T-helper 1 cell treated with Interleukin-12 subunit alpha and Interleukin-12 subunit beta and Interleukin-4 antibody, amounts not matched to agents 30 ng/mL and 1 ng/mL, for 36 hours (primary cell): Measurements from ENCODE around the gene SCAI. TPM values are rescaled to one million over a fixed set of nuclear protein-coding genes. Genes with fewer than 3 reads are reported as not detected.
"Not testable (repeated sequence)": the region's sequence is repeated elsewhere in the genome, so short reads cannot be mapped to it uniquely, and the experiment has no call there.

ENCODE experiments used
- intact Hi-C: fragments of 100-400 bp; cut with micrococcal nuclease; formaldehyde crosslinking; loops from one replicate; pipeline ENCODE4 v1.15.1; 2024
- total RNA-seq: library from RNA; stranded (reverse); gene quantifications from 2 replicates; pipeline ENCODE4 v1.2.3, GENCODE V29; 2022

Gene SCAI
- total RNA-seq, 1 donor from 2014 or later: 13.4 TPM

- intact Hi-C loops: not testable (repeated sequence)
Measured at GRCh38 chr9:125108541-125108940, 34.8 kb downstream of the SCAI start.

DNA sequence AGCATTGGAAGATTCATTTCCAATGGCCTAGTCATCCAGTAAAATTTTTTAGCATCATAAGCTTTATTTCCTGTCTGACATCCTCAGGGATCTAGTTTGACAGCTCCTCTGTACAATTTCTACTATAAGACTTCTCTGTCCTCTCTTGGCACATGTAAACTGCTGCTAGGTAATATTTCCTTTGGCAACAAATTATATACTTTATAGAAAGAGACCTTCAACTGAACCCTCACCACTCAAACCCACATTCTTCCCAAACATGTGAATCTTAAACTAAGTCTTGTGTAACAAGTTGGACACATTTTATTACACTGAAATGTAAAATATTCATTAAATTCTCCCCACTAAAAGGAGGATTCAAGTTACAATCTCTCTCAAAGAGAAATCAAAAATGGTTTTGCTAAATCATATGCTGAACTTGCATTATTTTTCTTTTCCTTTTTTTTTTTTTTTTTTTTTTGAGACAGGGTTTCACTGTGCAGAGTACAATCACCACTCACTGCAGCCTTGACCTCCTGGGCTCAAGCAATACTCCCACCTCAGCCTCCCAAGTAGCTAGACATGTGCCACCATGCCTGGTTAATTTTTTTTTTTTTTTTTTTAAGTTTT, 36.9 kb downstream of the SCAI start:
- intact Hi-C loops: no loop called here

GRCh38 chr9:125103770-125104460, 39.4 kb downstream of the SCAI start:
- intact Hi-C loops: no loop called here

DNA sequence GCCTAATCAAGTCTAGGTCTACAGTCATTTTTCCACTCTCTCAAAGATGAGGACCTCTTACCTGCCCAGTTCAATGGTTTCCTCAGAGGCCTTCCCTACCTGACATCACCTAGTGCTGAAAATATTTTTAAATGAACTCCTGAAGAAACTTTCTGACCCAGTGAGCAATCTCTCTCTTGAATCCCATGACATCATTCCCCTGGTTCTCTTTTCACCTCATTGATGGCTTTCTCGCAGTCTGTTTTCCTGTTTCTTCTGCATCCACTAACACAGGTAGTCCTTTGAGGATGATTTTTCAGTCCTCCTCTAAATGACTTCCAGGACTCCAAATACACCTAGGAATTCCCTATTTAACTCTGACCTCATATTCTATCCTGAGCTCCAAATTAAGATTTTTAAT, 40.3 kb downstream of the SCAI start:
- intact Hi-C loops: no loop called here

- intact Hi-C loops: no loop called here
Measured at GRCh38 chr9:125100822-125101221, 42.5 kb downstream of the SCAI start.

DNA sequence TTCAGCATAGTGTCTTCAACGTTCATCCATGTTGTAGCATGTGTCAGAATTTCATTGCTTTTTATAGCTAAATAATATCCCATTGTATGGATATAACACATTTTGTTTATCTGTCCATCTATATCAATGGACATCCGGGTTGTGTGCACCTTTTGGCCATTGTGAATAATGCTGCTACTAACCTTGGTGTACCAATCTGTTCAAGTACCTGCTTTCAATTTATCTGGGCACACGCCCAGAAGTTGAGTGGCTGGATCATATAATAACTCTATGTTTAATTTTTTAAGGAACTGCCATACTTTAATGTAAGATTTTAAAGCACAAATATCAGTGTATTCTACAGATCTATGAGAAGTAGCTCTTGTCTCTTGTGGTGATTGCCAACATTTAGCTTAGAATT, 43.5 kb downstream of the SCAI start:
- intact Hi-C loops: no loop called here

DNA sequence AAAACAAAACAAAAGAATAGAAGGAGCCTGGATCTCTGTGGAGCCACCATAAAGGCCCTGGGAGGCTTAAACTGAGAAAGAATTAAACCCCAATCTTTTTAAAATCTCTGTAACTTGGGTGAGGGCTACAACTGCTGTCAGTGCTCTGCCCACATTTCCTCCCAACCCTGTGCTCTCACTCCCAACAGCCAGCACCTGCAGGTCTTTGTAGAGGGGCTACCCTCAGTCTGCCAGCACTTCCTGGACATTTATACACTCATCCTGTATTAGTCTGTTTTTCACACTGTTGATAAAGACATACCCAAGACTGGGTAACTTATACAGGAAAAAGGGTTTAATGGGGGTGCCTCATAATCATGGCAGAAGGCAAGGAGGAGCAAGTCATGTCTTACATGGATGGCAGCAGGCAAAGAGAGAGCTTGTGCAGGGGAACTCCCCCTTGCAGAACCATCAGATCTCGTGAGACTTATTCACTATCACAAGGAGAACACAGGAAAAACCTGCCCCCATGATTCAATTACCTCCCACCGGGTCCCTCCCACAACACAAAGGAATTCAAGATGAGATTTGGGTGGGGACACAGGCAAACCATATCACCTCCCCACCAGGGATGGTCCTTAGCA, 47.4 kb downstream of the SCAI start:
- intact Hi-C loops: no loop called here

DNA sequence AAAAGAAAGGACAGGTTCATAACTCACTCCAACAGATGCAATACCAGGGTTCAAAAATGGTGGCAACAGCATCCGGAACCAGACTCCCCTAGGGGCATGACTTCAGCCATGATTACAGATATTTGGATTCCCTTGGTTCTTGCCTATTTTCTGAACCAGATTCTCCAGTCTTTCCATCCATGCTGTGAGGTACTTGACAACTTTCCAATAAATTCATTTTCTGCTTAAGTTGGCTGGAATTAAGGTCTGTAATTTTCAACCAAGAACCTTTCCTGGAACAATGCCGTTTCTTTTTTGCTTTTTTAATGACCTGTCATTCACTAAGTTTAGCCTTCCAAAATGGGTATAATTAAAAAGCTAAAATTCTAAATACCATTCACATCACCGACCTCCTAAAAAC, 52.2 kb downstream of the SCAI start:
- intact Hi-C loops: no loop called here

GRCh38 chr9:125089331-125089730, 54.0 kb downstream of the SCAI start:
- intact Hi-C loops: no loop called here

DNA sequence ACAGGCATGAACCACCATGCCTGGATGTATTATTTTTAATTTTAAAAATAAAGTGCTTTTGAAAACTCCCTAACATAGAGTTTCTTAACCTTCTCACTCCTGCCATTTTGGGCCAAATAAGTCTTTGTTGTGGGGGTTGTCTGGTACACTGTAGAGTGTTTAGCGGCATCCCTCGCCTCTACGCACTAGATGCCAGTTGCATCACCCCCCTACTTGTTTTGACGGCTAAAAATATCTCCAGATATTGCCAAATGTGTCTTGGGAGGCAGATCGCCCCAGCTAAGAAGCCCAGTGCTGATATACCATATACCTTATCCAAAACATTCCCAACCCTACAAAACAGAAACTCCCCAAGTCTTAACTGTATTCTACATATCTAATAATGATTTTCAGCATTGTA, 54.6 kb downstream of the SCAI start:
- intact Hi-C loops: no loop called here

GRCh38 chr9:125085703-125086477, 57.4 kb downstream of the SCAI start:
- intact Hi-C loops: no loop called here

DNA sequence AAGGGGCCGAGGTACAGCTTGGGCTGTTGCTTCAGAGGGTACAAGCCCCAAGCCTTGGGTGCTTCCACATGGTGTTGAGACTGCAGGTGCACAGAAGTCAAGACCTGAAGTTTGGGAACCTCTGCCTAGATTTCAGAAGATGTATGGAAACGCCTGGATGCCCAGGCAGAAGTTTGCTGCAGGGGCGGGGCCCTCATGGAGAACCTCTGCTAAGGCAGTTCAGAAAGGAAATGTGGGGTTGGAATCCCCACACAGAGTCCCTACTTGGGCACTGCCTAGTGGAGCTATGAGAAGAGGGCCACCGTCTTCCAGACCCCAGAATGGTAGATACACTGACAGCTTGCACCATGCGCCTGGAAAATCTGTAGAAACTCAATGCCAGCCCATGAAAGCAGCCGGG, 61.1 kb downstream of the SCAI start:
- intact Hi-C loops: not testable (repeated sequence)

DNA sequence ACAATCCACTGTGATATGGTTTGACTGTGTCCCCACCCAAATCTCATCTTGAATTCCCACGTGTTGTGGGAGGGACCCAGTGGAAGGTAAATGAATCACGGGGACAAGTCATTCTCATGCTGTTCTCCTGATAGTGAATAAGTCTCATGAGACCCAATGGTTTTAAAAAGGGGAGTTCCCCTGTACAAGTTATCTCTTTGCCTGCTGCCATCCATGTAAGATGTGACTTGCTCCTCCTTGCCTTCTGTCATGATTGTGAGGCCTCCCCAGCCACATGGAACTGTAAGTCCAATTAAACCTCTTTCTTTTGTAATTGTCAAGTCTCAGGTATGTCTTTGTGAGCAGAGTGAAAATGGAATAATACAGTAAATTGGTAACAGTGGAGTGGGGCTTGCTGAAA, 62.5 kb downstream of the SCAI start:
- intact Hi-C loops: not testable (repeated sequence)

- intact Hi-C loops: no loop called here
Measured at GRCh38 chr9:125079931-125080330, 63.4 kb downstream of the SCAI start.

GRCh38 chr9:125075997-125076396, 67.3 kb downstream of the SCAI start:
- intact Hi-C loops: no loop called here

GRCh38 chr9:125074976-125075375, 68.4 kb downstream of the SCAI start:
- intact Hi-C loops: no loop called here

GRCh38 chr9:125066839-125067619, 76.3 kb downstream of the SCAI start:
- intact Hi-C loops: no loop called here

- intact Hi-C loops: no loop called here
Measured at GRCh38 chr9:125061391-125061790, 81.9 kb downstream of the SCAI start.

GRCh38 chr9:125049212-125050049, 93.9 kb downstream of the SCAI start:
- intact Hi-C loops: no loop called here

- intact Hi-C loops: no loop called here
Measured at GRCh38 chr9:125043631-125044030, 99.7 kb downstream of the SCAI start.
